Raji (cell line): ENCODE results near the gene KRTAP10-11.

Experiments
- POLR2A ChIP-seq: IDR thresholded peaks from 2 replicates; pipeline ENCODE4 v1.6.1; 2011; ENCODE audit warnings: low read depth, low read length, control low read depth; ENCODE audit not compliant: insufficient read depth

KRTAP10-11 gene

GRCh38 chr21:44630440-44630839 lies 15.8 kb upstream of the KRTAP10-11 start:
- TF ChIP-seq POLR2A = no peak

GRCh38 chr21:44632067-44632466 lies 14.1 kb upstream of the KRTAP10-11 start:
- no peak for TF ChIP-seq POLR2A

GRCh38 chr21:44636209-44637017 lies 9.8 kb upstream of the KRTAP10-11 start:
- TF ChIP-seq POLR2A = no peak

- no peak for TF ChIP-seq POLR2A
Measured at GRCh38 chr21:44637018-44637850, 9.0 kb upstream of the KRTAP10-11 start, which contains the start of gene KRTAP10-10. TSS of gene KRTAP10-10 (plus strand) at chr21:44637356. CDS start at chr21:44637418, 62 bp downstream.

- TF ChIP-seq POLR2A = no peak
Measured at GRCh38 chr21:44639331-44639655, 6.9 kb upstream of the KRTAP10-11 start.

- TF ChIP-seq POLR2A = no peak
Measured at GRCh38 chr21:44640761-44641160, 5.5 kb upstream of the KRTAP10-11 start.

GRCh38 chr21:44643741-44644310 lies 2.4 kb upstream of the KRTAP10-11 start:
- no peak for TF ChIP-seq POLR2A

- no peak for TF ChIP-seq POLR2A
Measured at GRCh38 chr21:44644878-44645277, 1.3 kb upstream of the KRTAP10-11 start.

GRCh38 chr21:44647222-44647552 lies 973 bp downstream of the KRTAP10-11 start:
- no peak for TF ChIP-seq POLR2A

GRCh38 chr21:44648557-44649311 lies 2.5 kb downstream of the KRTAP10-11 start:
- TF ChIP-seq POLR2A = no peak

GRCh38 chr21:44649521-44650100 lies 3.4 kb downstream of the KRTAP10-11 start:
- no peak for TF ChIP-seq POLR2A

- no peak for TF ChIP-seq POLR2A
Measured at GRCh38 chr21:44650265-44650972, 4.2 kb downstream of the KRTAP10-11 start.

GRCh38 chr21:44650973-44651675 lies 4.9 kb downstream of the KRTAP10-11 start:
- TF ChIP-seq POLR2A = no peak

GRCh38 chr21:44653123-44653522 lies 6.9 kb downstream of the KRTAP10-11 start:
- TF ChIP-seq POLR2A = no peak
